Activated T-cell treated with anti-CD3 and anti-CD28 coated beads, Interleukin-2, amount 50 U/mL, for 72 hours (primary cell): Measurements from ENCODE around the gene TNFRSF12A. TPM values are rescaled to one million over a fixed set of nuclear protein-coding genes. Genes with fewer than 3 reads are reported as not detected.

ENCODE experiments used
- ATAC-seq, 2 donors: fragments of 150-1000 bp; cut with Tn5 transposase; replicated peaks in 1 of 2; 2 replicates each; pipeline ENCODE4 v1.10.0; 2021; ENCODE audit warnings: moderate library complexity in 2 of 2, mild to moderate bottlenecking in 1 of 2
- DNase-seq, 2 donors: peaks; one replicate each; pipeline ENCODE4 v3.0.0; 2021 to 2022; ENCODE audit warnings: mixed read lengths in 1 of 2
- H3K27ac Mint-ChIP-seq: one replicate; pipeline ENCODE4 v1.8.0; 2022; ENCODE audit warnings: mild to moderate bottlenecking, moderate library complexity, mixed read lengths
- H3K27me3 Mint-ChIP-seq: one replicate; pipeline ENCODE4 v1.8.0; 2022; ENCODE audit warnings: low read depth, mixed read lengths
- H3K36me3 Mint-ChIP-seq, 2 donors: one replicate each; pipeline ENCODE4 v1.8.0; 2022; ENCODE audit warnings: mixed read lengths in 2 of 2, mild to moderate bottlenecking in 1 of 2; ENCODE audit not compliant: insufficient read depth in 2 of 2
- H3K4me1 Mint-ChIP-seq: one replicate; pipeline ENCODE4 v1.8.0; 2022; ENCODE audit warnings: low read depth, mixed read lengths
- H3K4me3 Mint-ChIP-seq, 2 donors: one replicate each; pipeline ENCODE4 v1.8.0; 2022; ENCODE audit warnings: mild to moderate bottlenecking in 2 of 2, mixed read lengths in 2 of 2, moderate library complexity in 2 of 2
- H3K9me3 Mint-ChIP-seq, 2 donors: one replicate each; pipeline ENCODE4 v1.8.0; 2022; ENCODE audit warnings: mixed read lengths in 2 of 2
- total RNA-seq, 2 donors: library from RNA; stranded (reverse); gene quantifications; one replicate each; pipeline ENCODE4 v1.2.3, GENCODE V29; 2022

TNFRSF12A gene
- total RNA-seq, 2 donors from 2014 or later, result 3.9 to 4.0 TPM

- Mint-ChIP-seq H3K4me3 (no peak overlapping the region), H3K27ac (no peak overlapping the region), H3K4me1 (no peaks in the 10 kb centered on the region), H3K27me3 (no peaks in the 10 kb centered on the region), H3K36me3 (no peaks in the 10 kb centered on the region), H3K9me3 (no peaks in the 10 kb centered on the region)
- DNase-seq, result no peak
- ATAC-seq, result no peak
Measured at GRCh38 chr16:2991566-2992261, 28.5 kb upstream of the TNFRSF12A start.

- H3K9me3 Mint-ChIP-seq, result no peaks in the 10 kb centered on the region
- DNase-seq, result no peak
- no peak overlapping the region for H3K4me3 Mint-ChIP-seq
- H3K36me3 Mint-ChIP-seq, result no peaks in the 10 kb centered on the region
- H3K4me1 Mint-ChIP-seq, result no peaks in the 10 kb centered on the region
- H3K27me3 Mint-ChIP-seq, result no peaks in the 10 kb centered on the region
- H3K27ac Mint-ChIP-seq, result no peak overlapping the region
- ATAC-seq, result no peak
Measured at GRCh38 chr16:2992383-2993081, 27.6 kb upstream of the TNFRSF12A start.

DNA sequence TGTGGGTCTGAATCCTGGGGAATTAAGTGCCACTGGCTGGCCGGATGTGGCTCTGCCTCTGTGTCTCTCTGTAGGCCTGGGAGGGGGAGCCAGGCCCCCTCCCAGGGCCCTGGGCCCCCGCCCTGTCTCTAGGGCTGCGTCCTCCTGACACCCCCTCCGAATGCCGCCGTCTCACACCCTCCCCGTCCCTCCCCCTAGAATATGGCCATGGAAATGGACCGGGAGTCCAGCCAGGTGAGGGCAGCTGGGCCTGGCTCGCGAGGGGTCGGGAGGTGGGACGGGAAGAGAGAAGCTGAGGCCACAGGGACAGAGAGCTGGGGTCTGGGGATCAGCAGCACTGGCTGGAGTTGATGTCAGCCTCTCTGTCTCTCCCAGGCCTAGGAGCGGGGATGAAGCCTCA, 23.9 kb upstream of the TNFRSF12A start:
- no peak for DNase-seq
- Mint-ChIP-seq H3K36me3 (no peaks in the 10 kb centered on the region), H3K4me1 (no peaks in the 10 kb centered on the region), H3K27ac (no peak overlapping the region), H3K9me3 (no peaks in the 10 kb centered on the region), H3K27me3 (no peaks in the 10 kb centered on the region), H3K4me3 (no peak overlapping the region)
- ATAC-seq, result no peak

GRCh38 chr16:2999929-3000328, 20.2 kb upstream of the TNFRSF12A start:
- Mint-ChIP-seq H3K4me1 (no peaks in the 10 kb centered on the region), H3K36me3 (no peaks in the 10 kb centered on the region), H3K4me3 (no peak overlapping the region), H3K9me3 (no peaks in the 10 kb centered on the region), H3K27ac (no peak overlapping the region), H3K27me3 (no peaks in the 10 kb centered on the region)
- ATAC-seq, result no peak
- no peak for DNase-seq

DNA sequence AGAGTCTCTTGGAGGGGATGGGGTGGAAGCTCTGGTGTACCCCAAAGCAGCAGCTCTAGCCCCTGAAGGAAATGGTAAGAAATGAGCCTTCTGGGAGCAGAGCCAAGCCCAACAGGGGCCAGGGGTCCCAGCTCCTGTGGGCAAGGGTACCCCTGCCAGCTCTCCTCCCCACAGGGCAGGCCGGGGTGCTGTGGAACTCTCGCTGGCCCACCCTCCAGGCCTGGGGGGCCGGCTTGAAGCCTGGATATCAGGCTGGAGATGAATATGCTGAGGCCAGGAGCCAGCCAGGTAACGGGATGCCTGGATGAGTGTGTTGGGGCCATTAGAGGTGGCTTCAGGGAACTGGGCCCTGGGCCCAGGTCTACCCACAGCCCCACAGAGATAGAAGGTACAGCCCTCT, 19.6 kb upstream of the TNFRSF12A start:
- Mint-ChIP-seq H3K4me3 (no peak overlapping the region), H3K36me3 (no peaks in the 10 kb centered on the region), H3K27me3 (no peaks in the 10 kb centered on the region), H3K9me3 (no peaks in the 10 kb centered on the region), H3K4me1 (no peaks in the 10 kb centered on the region), H3K27ac (no peak overlapping the region)
- ATAC-seq (no peak), DNase-seq (no peak)

GRCh38 chr16:3001316-3001715, 18.9 kb upstream of the TNFRSF12A start:
- Mint-ChIP-seq H3K4me3 (no peak overlapping the region), H3K27ac (no peak overlapping the region)
- ATAC-seq, result no peak

GRCh38 chr16:3003582-3004270, 16.4 kb upstream of the TNFRSF12A start:
- peaks cover 20% of the 10 kb centered on the region for H3K4me1 Mint-ChIP-seq
- no peaks in the 10 kb centered on the region for H3K9me3 Mint-ChIP-seq
- H3K4me3 Mint-ChIP-seq, result peak overlapping the region; percentile 64 to 79
- H3K27ac Mint-ChIP-seq, result no peak overlapping the region
- H3K36me3 Mint-ChIP-seq, result no peaks in the 10 kb centered on the region
- H3K27me3 Mint-ChIP-seq, result peaks cover 8% of the 10 kb centered on the region
- peak; percentile 97 to 99 for DNase-seq
- peak; percentile 99 for ATAC-seq

More at GRCh38 chr16:3001316-3001715, 18.9 kb upstream of the TNFRSF12A start:
- DNase-seq, result no peak
- no peaks in the 10 kb centered on the region for H3K36me3 Mint-ChIP-seq
- H3K4me1 Mint-ChIP-seq, result no peaks in the 10 kb centered on the region
- H3K9me3 Mint-ChIP-seq, result no peaks in the 10 kb centered on the region
- H3K27me3 Mint-ChIP-seq, result no peaks in the 10 kb centered on the region

GRCh38 chr16:3004319-3004718, 15.8 kb upstream of the TNFRSF12A start:
- DNase-seq (peak; percentile 36 to 38), ATAC-seq (peak; percentile 23 to 30)
- Mint-ChIP-seq H3K27me3 (peaks cover 8% of the 10 kb centered on the region), H3K4me3 (peak overlapping the region; percentile 59 to 78), H3K36me3 (no peaks in the 10 kb centered on the region), H3K9me3 (no peaks in the 10 kb centered on the region), H3K4me1 (peaks cover 21% of the 10 kb centered on the region), H3K27ac (no peak overlapping the region)

DNA sequence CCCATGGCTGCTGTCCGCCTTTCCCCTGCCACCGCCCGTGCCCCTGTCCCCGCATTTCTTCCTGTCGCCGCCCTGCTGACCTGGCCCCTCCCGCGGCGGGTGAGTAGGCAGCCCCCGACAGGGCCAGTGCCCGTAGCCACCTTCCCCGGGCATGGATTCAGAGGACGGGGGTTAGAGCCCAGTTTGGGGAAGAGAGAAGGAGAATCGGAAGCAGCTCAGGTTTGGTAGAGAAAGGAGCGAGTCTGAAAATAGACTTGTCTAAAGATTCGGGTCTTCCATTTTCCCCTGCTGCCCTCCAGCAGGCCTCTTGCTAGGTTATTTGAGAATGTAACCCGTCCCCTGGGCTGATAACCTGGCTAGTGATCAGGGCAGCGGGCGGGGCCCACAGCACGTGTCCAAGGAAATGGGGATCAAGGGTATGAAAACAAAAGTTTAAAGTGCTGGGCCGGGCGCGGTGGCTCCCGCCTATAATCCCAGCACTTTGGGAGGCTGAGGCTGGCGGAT, 15.3 kb upstream of the TNFRSF12A start:
- no peaks in the 10 kb centered on the region for H3K36me3 Mint-ChIP-seq
- peak overlapping the region; percentile 59 to 78 for H3K4me3 Mint-ChIP-seq
- H3K27me3 Mint-ChIP-seq, result peaks cover 8% of the 10 kb centered on the region
- no peaks in the 10 kb centered on the region for H3K9me3 Mint-ChIP-seq
- DNase-seq (peak in 1 of 2 donors; percentile 19), ATAC-seq (no peak)
- no peak overlapping the region for H3K27ac Mint-ChIP-seq
- peaks cover 21% of the 10 kb centered on the region for H3K4me1 Mint-ChIP-seq

GRCh38 chr16:3007059-3007956, 12.9 kb upstream of the TNFRSF12A start:
- DNase-seq (no peak), ATAC-seq (no peak)
- Mint-ChIP-seq H3K4me1 (peaks cover 21% of the 10 kb centered on the region), H3K36me3 (no peaks in the 10 kb centered on the region), H3K9me3 (no peaks in the 10 kb centered on the region), H3K4me3 (no peak overlapping the region), H3K27me3 (peaks cover 8% of the 10 kb centered on the region), H3K27ac (no peak overlapping the region)

GRCh38 chr16:3007957-3008689, 12.0 kb upstream of the TNFRSF12A start:
- Mint-ChIP-seq H3K27ac (no peak overlapping the region), H3K4me3 (peak overlapping the region; percentile 8 to 57), H3K27me3 (peaks cover 8% of the 10 kb centered on the region), H3K4me1 (peaks cover 21% of the 10 kb centered on the region), H3K36me3 (no peaks in the 10 kb centered on the region), H3K9me3 (no peaks in the 10 kb centered on the region)
- no peak for ATAC-seq
- DNase-seq, result no peak

DNA sequence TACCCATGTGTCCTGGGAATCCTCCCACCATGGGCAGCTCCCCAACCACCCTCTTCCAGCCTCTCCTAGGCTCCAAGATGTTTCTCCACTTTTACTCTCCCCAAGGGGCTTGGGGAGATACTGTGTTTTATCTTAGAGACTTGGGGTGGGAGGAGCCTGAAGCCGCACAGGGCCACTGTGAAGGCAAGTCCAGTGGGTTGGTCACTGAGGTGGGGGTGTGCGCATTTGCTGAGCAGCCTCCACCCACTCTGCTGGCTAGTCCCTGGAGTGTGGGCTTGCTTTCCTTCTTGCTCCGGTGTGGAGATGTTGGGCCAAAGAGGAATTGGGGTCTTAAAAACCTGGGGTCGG, 11.5 kb upstream of the TNFRSF12A start:
- H3K27me3 Mint-ChIP-seq, result peaks cover 8% of the 10 kb centered on the region
- no peak overlapping the region for H3K27ac Mint-ChIP-seq
- ATAC-seq, result no peak
- peak overlapping the region in 1 of 2 donors; percentile 57 for H3K4me3 Mint-ChIP-seq
- no peak for DNase-seq
- peaks cover 21% of the 10 kb centered on the region for H3K4me1 Mint-ChIP-seq
- no peaks in the 10 kb centered on the region for H3K36me3 Mint-ChIP-seq
- H3K9me3 Mint-ChIP-seq, result no peaks in the 10 kb centered on the region
